Measurements from ENCODE around the gene MED16.

Gene MED16

GRCh38 chr19:892894-893689 is at the start of gene MED16, which contains the start of gene RNU6-9:
Gene MED16, minus strand, starts transcription at chr19:893187. Its CDS starts 2,056 bp downstream, at chr19:891131.
Gene RNU6-9, plus strand, starts transcription at chr19:893484.
- DNase-seq (ENCODE audit: low read depth in 3 of 3, low spot score in 1 of 3) = peak; percentile 74 to 83 (median 79)

GRCh38 chr19:942133-942645 is 49.2 kb upstream of the MED16 start:
- no peak for DNase-seq (ENCODE audit: low read depth in 3 of 3, low spot score in 1 of 3)

GRCh38 chr19:941292-942132 is 48.5 kb upstream of the MED16 start:
- DNase-seq (ENCODE audit: low read depth in 3 of 3, low spot score in 1 of 3) = no peak

- DNase-seq (ENCODE audit: low read depth in 3 of 3, low spot score in 1 of 3) = peak; percentile 47 to 57 (median 50)
Observed at GRCh38 chr19:940591-941291, 47.8 kb upstream of the MED16 start.

GRCh38 chr19:939922-940321 is 46.9 kb upstream of the MED16 start:
- no peak for DNase-seq (ENCODE audit: low read depth in 3 of 3, low spot score in 1 of 3)

GRCh38 chr19:939439-939838 is 46.5 kb upstream of the MED16 start:
- no peak for DNase-seq (ENCODE audit: low read depth in 3 of 3, low spot score in 1 of 3)

GRCh38 chr19:938233-938923 is 45.4 kb upstream of the MED16 start:
- no peak for DNase-seq (ENCODE audit: low read depth in 3 of 3, low spot score in 1 of 3)

GRCh38 chr19:937259-937694 is 44.3 kb upstream of the MED16 start:
- no peak for DNase-seq (ENCODE audit: low read depth in 3 of 3, low spot score in 1 of 3)

GRCh38 chr19:936175-936546 is 43.2 kb upstream of the MED16 start:
- DNase-seq (ENCODE audit: low read depth in 3 of 3, low spot score in 1 of 3) = no peak

GRCh38 chr19:934865-935479 is 42.0 kb upstream of the MED16 start:
- no peak for DNase-seq (ENCODE audit: low read depth in 3 of 3, low spot score in 1 of 3)

GRCh38 chr19:934197-934840 is 41.3 kb upstream of the MED16 start:
- DNase-seq (ENCODE audit: low read depth in 3 of 3, low spot score in 1 of 3) = no peak

- DNase-seq (ENCODE audit: low read depth in 3 of 3, low spot score in 1 of 3) = no peak
Observed at GRCh38 chr19:933553-933882, 40.5 kb upstream of the MED16 start.

GRCh38 chr19:932648-933552 is 39.9 kb upstream of the MED16 start:
- no peak for DNase-seq (ENCODE audit: low read depth in 3 of 3, low spot score in 1 of 3)

- DNase-seq (ENCODE audit: low read depth in 3 of 3, low spot score in 1 of 3) = no peak
Observed at GRCh38 chr19:931860-932647, 39.1 kb upstream of the MED16 start.

GRCh38 chr19:929891-930258 is 36.9 kb upstream of the MED16 start:
- DNase-seq (ENCODE audit: low read depth in 3 of 3, low spot score in 1 of 3) = no peak

- DNase-seq (ENCODE audit: low read depth in 3 of 3, low spot score in 1 of 3) = no peak
Observed at GRCh38 chr19:929203-929890, 36.4 kb upstream of the MED16 start.

GRCh38 chr19:928471-929202 is 35.6 kb upstream of the MED16 start:
- DNase-seq (ENCODE audit: low read depth in 3 of 3, low spot score in 1 of 3) = no peak
